Measurements from ENCODE around the gene DHRS7B.

DNA sequence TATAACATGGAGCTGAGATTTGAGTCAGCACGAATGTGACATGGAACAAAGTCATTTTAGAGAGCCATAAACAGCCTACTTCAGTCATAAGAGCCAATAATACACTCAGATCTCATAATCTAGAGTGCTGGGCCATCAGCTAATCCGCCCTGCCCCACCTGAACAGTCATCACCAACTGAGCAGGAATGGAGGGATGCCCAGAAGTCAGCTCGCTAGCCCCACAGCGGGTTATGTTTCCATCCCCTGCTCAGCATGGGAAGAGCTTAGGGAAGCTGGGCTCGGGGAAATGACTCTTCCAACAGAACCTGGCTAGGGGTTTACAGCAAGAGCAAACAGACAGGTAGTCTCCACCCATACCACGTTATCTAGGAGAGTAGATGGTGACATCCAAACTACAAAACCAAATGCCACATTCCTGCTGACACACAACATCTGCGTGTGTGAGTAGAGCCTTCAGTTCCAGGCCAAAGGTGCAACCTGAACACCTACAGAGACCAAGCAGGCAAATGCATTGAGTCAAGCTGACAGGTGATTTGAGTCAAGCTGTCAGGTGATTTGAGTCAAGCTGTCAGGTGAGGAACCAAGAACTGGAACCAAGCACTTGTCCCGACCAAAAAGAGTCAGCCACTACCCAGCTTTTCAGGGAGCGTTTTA is 85.2 kb downstream of the DHRS7B start:
- TF ChIP-seq, protein P1, sequence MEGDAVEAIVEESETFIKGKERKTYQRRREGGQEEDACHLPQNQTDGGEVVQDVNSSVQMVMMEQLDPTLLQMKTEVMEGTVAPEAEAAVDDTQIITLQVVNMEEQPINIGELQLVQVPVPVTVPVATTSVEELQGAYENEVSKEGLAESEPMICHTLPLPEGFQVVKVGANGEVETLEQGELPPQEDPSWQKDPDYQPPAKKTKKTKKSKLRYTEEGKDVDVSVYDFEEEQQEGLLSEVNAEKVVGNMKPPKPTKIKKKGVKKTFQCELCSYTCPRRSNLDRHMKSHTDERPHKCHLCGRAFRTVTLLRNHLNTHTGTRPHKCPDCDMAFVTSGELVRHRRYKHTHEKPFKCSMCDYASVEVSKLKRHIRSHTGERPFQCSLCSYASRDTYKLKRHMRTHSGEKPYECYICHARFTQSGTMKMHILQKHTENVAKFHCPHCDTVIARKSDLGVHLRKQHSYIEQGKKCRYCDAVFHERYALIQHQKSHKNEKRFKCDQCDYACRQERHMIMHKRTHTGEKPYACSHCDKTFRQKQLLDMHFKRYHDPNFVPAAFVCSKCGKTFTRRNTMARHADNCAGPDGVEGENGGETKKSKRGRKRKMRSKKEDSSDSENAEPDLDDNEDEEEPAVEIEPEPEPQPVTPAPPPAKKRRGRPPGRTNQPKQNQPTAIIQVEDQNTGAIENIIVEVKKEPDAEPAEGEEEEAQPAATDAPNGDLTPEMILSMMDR (conservative IDR thresholded peaks at IDR 0.05; ENCODE audit: low read depth, low read length), result no peak
- TF ChIP-seq EZH2 (IDR thresholded peaks at IDR 0.05; ENCODE audit: borderline replicate concordance, low read depth, low read length, poor library complexity, severe bottlenecking), result no peak

Data from A673 (cell line).